Liver (tissue), 9 donors: ENCODE data around the gene ZNF536. TPM values are rescaled to one million over a fixed set of nuclear protein-coding genes. Genes with fewer than 3 reads are reported as not detected.

Experiments
- DNase-seq: peaks from one replicate; pipeline ENCODE4 v3.0.0-alpha.2; 2017; ENCODE audit warnings: low spot score
- H3K27ac ChIP-seq, 2 donors: one replicate each; pipeline ENCODE4 v1.7.0; 2013; ENCODE audit warnings: inconsistent platforms in 2 of 2, low read length in 2 of 2, control low read depth in 1 of 2, low read depth in 1 of 2, mild to moderate bottlenecking in 1 of 2
- H3K27me3 ChIP-seq, 4 donors: one replicate each; pipeline versions ENCODE4 v1.6.1 to v1.7.0; 2013; ENCODE audit warnings: low read length in 3 of 4, inconsistent platforms in 1 of 4, mild to moderate bottlenecking in 1 of 4, moderate library complexity in 1 of 4; ENCODE audit not compliant: control insufficient read depth in 4 of 4, insufficient read depth in 4 of 4
- H3K36me3 ChIP-seq, 4 donors: one replicate each; pipeline versions ENCODE4 v1.6.1 to v1.7.0; 2013; ENCODE audit warnings: low read length in 3 of 4, mild to moderate bottlenecking in 3 of 4, low read depth in 1 of 4, moderate library complexity in 1 of 4; ENCODE audit not compliant: control insufficient read depth in 4 of 4, insufficient read depth in 3 of 4
- H3K4me1 ChIP-seq, 4 donors: one replicate each; pipeline versions ENCODE4 v1.6.1 to v1.7.0; 2013; ENCODE audit warnings: low read length in 3 of 4, mild to moderate bottlenecking in 3 of 4, moderate library complexity in 1 of 4; ENCODE audit not compliant: control insufficient read depth in 4 of 4, insufficient read depth in 4 of 4
- H3K4me3 ChIP-seq, 3 donors: one replicate each; pipeline versions ENCODE4 v1.6.1 to v1.7.0; 2013; ENCODE audit warnings: low read length in 3 of 3, control low read depth in 1 of 3, low read depth in 1 of 3, mild to moderate bottlenecking in 1 of 3
- H3K9ac ChIP-seq, 2 donors: one replicate each; pipeline ENCODE4 v1.7.0; 2013; ENCODE audit warnings: low read length in 2 of 2, mild to moderate bottlenecking in 2 of 2, moderate library complexity in 2 of 2, control low read depth in 1 of 2, low read depth in 1 of 2
- H3K9me3 ChIP-seq, 4 donors: one replicate each; pipeline versions ENCODE4 v1.6.1 to v1.7.0; 2013; ENCODE audit warnings: low read length in 3 of 4; ENCODE audit not compliant: control insufficient read depth in 4 of 4
- EGR1 ChIP-seq, 2 donors: IDR thresholded peaks; 2 replicates each; pipeline ENCODE4 v1.6.1; 2016 to 2018; ENCODE audit warnings: antibody characterized with exemption in 2 of 2, low read depth in 2 of 2
- FOXA1 ChIP-seq: IDR thresholded peaks from 2 replicates; pipeline ENCODE4 v1.6.1; 2016; ENCODE audit warnings: antibody characterized with exemption
- FOXA2 ChIP-seq: IDR thresholded peaks from 2 replicates; pipeline ENCODE4 v1.6.1; 2016; ENCODE audit warnings: antibody characterized with exemption
- GABPA ChIP-seq, 2 donors: IDR thresholded peaks in 1 of 2; conservative IDR thresholded peaks in 1 of 2; 2 replicates each; pipeline ENCODE4 v1.6.1; 2016; ENCODE audit warnings: antibody characterized with exemption in 2 of 2, mild to moderate bottlenecking in 1 of 2, moderate library complexity in 1 of 2
- HNF4A ChIP-seq, 2 donors: conservative IDR thresholded peaks; 2 replicates each; pipeline ENCODE4 v1.6.1; 2016; ENCODE audit warnings: antibody characterized with exemption in 2 of 2, mild to moderate bottlenecking in 2 of 2
- HNF4G ChIP-seq: IDR thresholded peaks from 2 replicates; pipeline ENCODE4 v1.6.1; 2016; ENCODE audit warnings: antibody characterized with exemption
- JUND ChIP-seq, 2 donors: IDR thresholded peaks; 2 replicates each; pipeline ENCODE4 v1.6.1; 2016; ENCODE audit warnings: antibody characterized with exemption in 2 of 2
- NR2F2 ChIP-seq: IDR thresholded peaks from 2 replicates; pipeline ENCODE4 v1.6.1; 2016; ENCODE audit warnings: antibody characterized with exemption
- RAD21 ChIP-seq, 2 donors: IDR thresholded peaks; 2 replicates each; pipeline ENCODE4 v1.6.1; 2016; ENCODE audit warnings: antibody characterized with exemption in 2 of 2, mild to moderate bottlenecking in 2 of 2
- RXRA ChIP-seq, 2 donors: IDR thresholded peaks; 2 replicates each; pipeline ENCODE4 v1.6.1; 2017 to 2018; ENCODE audit warnings: antibody characterized with exemption in 2 of 2, mild to moderate bottlenecking in 1 of 2
- TAF1 ChIP-seq: conservative IDR thresholded peaks from 2 replicates; pipeline ENCODE4 v1.6.1; 2016; ENCODE audit warnings: antibody characterized with exemption, mild to moderate bottlenecking
- YY1 ChIP-seq: IDR thresholded peaks from 2 replicates; pipeline ENCODE4 v1.6.1; 2016; ENCODE audit warnings: antibody characterized with exemption, mild to moderate bottlenecking
- WGBS: extraction: QIAGEN DNeasy Blood & Tissue Kit; methylation state at CpG from one replicate; pipeline ENCODE4 v1.1.7; 2013; 5-methylcytosine and 5-hydroxymethylcytosine counted together
- polyA plus RNA-seq, 2 donors: library from polyadenylated mRNA; stranded (reverse) in 1 of 2; unstranded in 1 of 2; fragments of 200-250 nt in 1 of 2; fragments of >200 nt in 1 of 2; fragmentation: Nextera tagmentation in 1 of 2; extraction: Ambion mirVana in 1 of 2; gene quantifications; one replicate each; pipeline versions ENCODE4 v1.2.1 to v1.2.3, GENCODE V29; 2013 to 2015
- total RNA-seq, 2 donors: library from RNA; depleted of rRNA; stranded (reverse); fragments of >200 nt; gene quantifications; one replicate each; pipeline ENCODE4 v1.2.3, GENCODE V29; 2014
- TF ChIP-seq, protein P1 (sequence below): fragments of 150-350 bp; IDR thresholded peaks from 2 replicates; pipeline ENCODE4 v1.5.1; 2017; ENCODE audit warnings: improper control_type of control experiment, low read depth, low read length; ENCODE audit not compliant: missing input control
- TF ChIP-seq, protein P2 (sequence below): IDR thresholded peaks from 2 replicates; pipeline ENCODE4 v1.6.1; 2016; ENCODE audit warnings: antibody characterized with exemption
- TF ChIP-seq, protein P3 (sequence below): IDR thresholded peaks from 2 replicates; pipeline ENCODE4 v1.6.1; 2016; ENCODE audit warnings: antibody characterized with exemption
- TF ChIP-seq, protein P4 (sequence below): IDR thresholded peaks from 2 replicates; pipeline ENCODE4 v1.6.1; 2016; ENCODE audit warnings: antibody characterized with exemption, mild to moderate bottlenecking
- TF ChIP-seq, protein P5 (sequence below): IDR thresholded peaks from 2 replicates; pipeline ENCODE4 v1.6.1; 2016; ENCODE audit warnings: antibody characterized with exemption
- donor health status: healthy.
- donor health status: healthy.
- donor health status: healthy.
- donor health status: healthy.
- donor health status: healthy.

Gene ZNF536
- total and polyA plus RNA-seq, 4 donors = 0.02 to 0.17 (median 0.08) TPM

DNA sequence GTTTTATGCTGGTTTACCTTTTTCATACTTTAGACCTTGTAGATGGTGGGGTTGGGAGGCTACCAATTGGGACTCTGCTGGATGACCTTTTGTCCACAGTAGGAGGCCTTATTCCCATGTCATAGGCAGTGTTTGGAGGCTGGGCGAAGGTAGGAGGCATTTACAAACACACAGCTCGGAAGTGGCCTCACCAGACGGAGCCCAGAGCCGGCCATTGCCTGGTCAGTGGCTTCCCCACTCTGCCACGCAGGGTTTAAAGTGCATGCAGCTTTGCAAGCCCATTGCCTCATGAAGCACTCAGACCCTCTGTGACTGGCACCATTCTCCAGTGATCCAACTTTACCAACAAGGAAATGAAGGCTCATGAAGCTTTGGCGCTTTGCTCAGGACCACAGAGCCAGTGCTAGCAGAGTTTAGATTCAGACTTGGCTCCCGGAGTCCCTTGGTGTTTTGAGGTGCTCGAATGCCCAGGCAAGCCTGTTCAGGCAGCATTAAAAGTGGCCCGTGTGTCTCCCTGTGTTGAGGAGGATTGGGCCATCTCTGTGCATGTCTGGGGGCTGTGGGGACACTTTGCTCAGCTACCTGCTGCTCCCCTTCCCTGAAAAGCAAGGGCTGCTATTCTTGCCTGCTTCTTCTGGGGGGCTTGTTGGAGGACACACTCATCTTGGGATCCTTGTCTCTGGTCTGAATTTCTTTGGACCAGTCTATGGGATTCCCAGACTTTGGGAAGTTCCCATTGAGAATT is 148.7 kb downstream of the ZNF536 start:
- no peaks in the 10 kb centered on the region for H3K4me1 ChIP-seq
- no peak overlapping the region for H3K27ac ChIP-seq
- H3K27me3 ChIP-seq = no peaks in the 10 kb centered on the region
- H3K4me3 ChIP-seq = no peak overlapping the region
- TF ChIP-seq FOXA2 (no peak), RAD21 (IDR thresholded peaks at IDR 0.05) (no peak), NR2F2 (no peak)
- TF ChIP-seq, protein P1, sequence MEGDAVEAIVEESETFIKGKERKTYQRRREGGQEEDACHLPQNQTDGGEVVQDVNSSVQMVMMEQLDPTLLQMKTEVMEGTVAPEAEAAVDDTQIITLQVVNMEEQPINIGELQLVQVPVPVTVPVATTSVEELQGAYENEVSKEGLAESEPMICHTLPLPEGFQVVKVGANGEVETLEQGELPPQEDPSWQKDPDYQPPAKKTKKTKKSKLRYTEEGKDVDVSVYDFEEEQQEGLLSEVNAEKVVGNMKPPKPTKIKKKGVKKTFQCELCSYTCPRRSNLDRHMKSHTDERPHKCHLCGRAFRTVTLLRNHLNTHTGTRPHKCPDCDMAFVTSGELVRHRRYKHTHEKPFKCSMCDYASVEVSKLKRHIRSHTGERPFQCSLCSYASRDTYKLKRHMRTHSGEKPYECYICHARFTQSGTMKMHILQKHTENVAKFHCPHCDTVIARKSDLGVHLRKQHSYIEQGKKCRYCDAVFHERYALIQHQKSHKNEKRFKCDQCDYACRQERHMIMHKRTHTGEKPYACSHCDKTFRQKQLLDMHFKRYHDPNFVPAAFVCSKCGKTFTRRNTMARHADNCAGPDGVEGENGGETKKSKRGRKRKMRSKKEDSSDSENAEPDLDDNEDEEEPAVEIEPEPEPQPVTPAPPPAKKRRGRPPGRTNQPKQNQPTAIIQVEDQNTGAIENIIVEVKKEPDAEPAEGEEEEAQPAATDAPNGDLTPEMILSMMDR = no peak
- WGBS = 67% methylated on average over 9 of the region's 9 CpGs
- H3K9ac ChIP-seq = no peak overlapping the region
- DNase-seq = no peak
- H3K9me3 ChIP-seq = no peaks in the 10 kb centered on the region
- no peaks in the 10 kb centered on the region for H3K36me3 ChIP-seq

DNA sequence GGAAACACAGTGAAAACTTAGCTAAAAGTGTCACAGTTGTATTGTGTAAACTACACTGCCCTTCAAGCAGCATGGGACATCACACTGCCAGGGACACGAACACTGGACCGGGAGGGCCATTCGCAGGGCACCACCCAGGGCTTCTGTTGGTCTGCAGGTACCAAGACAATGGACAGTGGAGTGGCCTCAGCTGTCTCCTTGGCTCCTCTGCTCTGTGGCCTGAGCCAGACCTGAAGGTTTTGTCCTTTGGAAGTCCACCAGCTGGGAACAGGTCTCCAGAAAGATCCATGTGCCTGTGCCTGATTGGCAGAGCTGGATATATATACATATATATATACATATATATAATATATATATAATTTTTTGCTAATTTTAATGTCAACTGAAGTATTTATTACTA is 149.8 kb downstream of the ZNF536 start:
- no peak overlapping the region for H3K9ac ChIP-seq
- no peak for DNase-seq
- no peaks in the 10 kb centered on the region for H3K4me1 ChIP-seq
- no peaks in the 10 kb centered on the region for H3K9me3 ChIP-seq
- no peaks in the 10 kb centered on the region for H3K27me3 ChIP-seq
- TF ChIP-seq, protein P2, sequence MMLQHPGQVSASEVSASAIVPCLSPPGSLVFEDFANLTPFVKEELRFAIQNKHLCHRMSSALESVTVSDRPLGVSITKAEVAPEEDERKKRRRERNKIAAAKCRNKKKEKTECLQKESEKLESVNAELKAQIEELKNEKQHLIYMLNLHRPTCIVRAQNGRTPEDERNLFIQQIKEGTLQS = no peak
- no peak for TF ChIP-seq JUND (IDR thresholded peaks at IDR 0.05)
- no peak for TF ChIP-seq EGR1 (IDR thresholded peaks at IDR 0.05; ENCODE audit: low read depth in 2 of 2)
- TF ChIP-seq, protein P3, sequence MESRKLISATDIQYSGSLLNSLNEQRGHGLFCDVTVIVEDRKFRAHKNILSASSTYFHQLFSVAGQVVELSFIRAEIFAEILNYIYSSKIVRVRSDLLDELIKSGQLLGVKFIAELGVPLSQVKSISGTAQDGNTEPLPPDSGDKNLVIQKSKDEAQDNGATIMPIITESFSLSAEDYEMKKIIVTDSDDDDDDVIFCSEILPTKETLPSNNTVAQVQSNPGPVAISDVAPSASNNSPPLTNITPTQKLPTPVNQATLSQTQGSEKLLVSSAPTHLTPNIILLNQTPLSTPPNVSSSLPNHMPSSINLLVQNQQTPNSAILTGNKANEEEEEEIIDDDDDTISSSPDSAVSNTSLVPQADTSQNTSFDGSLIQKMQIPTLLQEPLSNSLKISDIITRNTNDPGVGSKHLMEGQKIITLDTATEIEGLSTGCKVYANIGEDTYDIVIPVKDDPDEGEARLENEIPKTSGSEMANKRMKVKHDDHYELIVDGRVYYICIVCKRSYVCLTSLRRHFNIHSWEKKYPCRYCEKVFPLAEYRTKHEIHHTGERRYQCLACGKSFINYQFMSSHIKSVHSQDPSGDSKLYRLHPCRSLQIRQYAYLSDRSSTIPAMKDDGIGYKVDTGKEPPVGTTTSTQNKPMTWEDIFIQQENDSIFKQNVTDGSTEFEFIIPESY = no peak
- TF ChIP-seq GABPA (IDR thresholded peaks at IDR 0.05 in 1 of 2, conservative IDR thresholded peaks at IDR 0.05 in 1 of 2) = no peak
- TF ChIP-seq RAD21 (IDR thresholded peaks at IDR 0.05) = no peak
- no peak for TF ChIP-seq HNF4G
- TF ChIP-seq, protein P4, sequence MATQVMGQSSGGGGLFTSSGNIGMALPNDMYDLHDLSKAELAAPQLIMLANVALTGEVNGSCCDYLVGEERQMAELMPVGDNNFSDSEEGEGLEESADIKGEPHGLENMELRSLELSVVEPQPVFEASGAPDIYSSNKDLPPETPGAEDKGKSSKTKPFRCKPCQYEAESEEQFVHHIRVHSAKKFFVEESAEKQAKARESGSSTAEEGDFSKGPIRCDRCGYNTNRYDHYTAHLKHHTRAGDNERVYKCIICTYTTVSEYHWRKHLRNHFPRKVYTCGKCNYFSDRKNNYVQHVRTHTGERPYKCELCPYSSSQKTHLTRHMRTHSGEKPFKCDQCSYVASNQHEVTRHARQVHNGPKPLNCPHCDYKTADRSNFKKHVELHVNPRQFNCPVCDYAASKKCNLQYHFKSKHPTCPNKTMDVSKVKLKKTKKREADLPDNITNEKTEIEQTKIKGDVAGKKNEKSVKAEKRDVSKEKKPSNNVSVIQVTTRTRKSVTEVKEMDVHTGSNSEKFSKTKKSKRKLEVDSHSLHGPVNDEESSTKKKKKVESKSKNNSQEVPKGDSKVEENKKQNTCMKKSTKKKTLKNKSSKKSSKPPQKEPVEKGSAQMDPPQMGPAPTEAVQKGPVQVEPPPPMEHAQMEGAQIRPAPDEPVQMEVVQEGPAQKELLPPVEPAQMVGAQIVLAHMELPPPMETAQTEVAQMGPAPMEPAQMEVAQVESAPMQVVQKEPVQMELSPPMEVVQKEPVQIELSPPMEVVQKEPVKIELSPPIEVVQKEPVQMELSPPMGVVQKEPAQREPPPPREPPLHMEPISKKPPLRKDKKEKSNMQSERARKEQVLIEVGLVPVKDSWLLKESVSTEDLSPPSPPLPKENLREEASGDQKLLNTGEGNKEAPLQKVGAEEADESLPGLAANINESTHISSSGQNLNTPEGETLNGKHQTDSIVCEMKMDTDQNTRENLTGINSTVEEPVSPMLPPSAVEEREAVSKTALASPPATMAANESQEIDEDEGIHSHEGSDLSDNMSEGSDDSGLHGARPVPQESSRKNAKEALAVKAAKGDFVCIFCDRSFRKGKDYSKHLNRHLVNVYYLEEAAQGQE = no peak
- TF ChIP-seq FOXA2 = no peak
- no peak for TF ChIP-seq NR2F2
- TF ChIP-seq, protein P5, sequence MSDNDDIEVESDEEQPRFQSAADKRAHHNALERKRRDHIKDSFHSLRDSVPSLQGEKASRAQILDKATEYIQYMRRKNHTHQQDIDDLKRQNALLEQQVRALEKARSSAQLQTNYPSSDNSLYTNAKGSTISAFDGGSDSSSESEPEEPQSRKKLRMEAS = no peak
- no peak for TF ChIP-seq HNF4A (conservative IDR thresholded peaks at IDR 0.05)
- no peak for TF ChIP-seq FOXA1
- no peak for TF ChIP-seq YY1
- no peak for TF ChIP-seq RXRA (IDR thresholded peaks at IDR 0.05)
- no peak for TF ChIP-seq TAF1
- no peak overlapping the region for H3K27ac ChIP-seq
- no peaks in the 10 kb centered on the region for H3K36me3 ChIP-seq
- WGBS = 78% methylated on average over 3 of the region's 3 CpGs
- no peak overlapping the region for H3K4me3 ChIP-seq
